Immature natural killer cell (primary cell): ENCODE results near the gene RPA1. TPM values are rescaled to one million over a fixed set of nuclear protein-coding genes. Genes with fewer than 3 reads are reported as not detected.
"Not testable (repeated sequence)": the region's sequence is repeated elsewhere in the genome, so short reads cannot be mapped to it uniquely, and the experiment has no call there.

Source experiments
- DNase-seq, 3 donors: peaks; one replicate each; pipeline ENCODE4 v3.0.0; 2022; ENCODE audit warnings: mixed read lengths in 1 of 3
- H3K27ac Mint-ChIP-seq, 6 donors: one replicate each; pipeline ENCODE4 v1.8.0; 2020; ENCODE audit warnings: mixed read lengths in 6 of 6, mild to moderate bottlenecking in 5 of 6, inconsistent platforms in 4 of 6, moderate library complexity in 3 of 6
- H3K27me3 Mint-ChIP-seq, 3 donors: one replicate each; pipeline ENCODE4 v1.8.0; 2020 to 2021; ENCODE audit warnings: low read depth in 3 of 3, mild to moderate bottlenecking in 3 of 3, mixed read lengths in 3 of 3, moderate library complexity in 3 of 3, inconsistent platforms in 1 of 3
- H3K36me3 Mint-ChIP-seq, 3 donors: one replicate each; pipeline ENCODE4 v1.8.0; 2020; ENCODE audit warnings: mixed read lengths in 3 of 3, inconsistent platforms in 2 of 3, mild to moderate bottlenecking in 2 of 3
- H3K4me1 Mint-ChIP-seq, 2 donors: one replicate each; pipeline ENCODE4 v1.8.0; 2020; ENCODE audit warnings: inconsistent platforms in 2 of 2, mild to moderate bottlenecking in 2 of 2, mixed read lengths in 2 of 2, moderate library complexity in 1 of 2
- H3K4me3 Mint-ChIP-seq, 5 donors: one replicate each; pipeline ENCODE4 v1.8.0; 2020; ENCODE audit warnings: mild to moderate bottlenecking in 5 of 5, mixed read lengths in 5 of 5, inconsistent platforms in 3 of 5, moderate library complexity in 3 of 5
- H3K9me3 Mint-ChIP-seq, 6 donors: one replicate each; pipeline ENCODE4 v1.8.0; 2020; ENCODE audit warnings: mild to moderate bottlenecking in 6 of 6, mixed read lengths in 6 of 6, inconsistent platforms in 4 of 6, moderate library complexity in 3 of 6
- polyA plus RNA-seq, 3 donors: library from polyadenylated mRNA; unstranded; fragments of 300-500 nt; fragmentation: Illumina TruSeq; gene quantifications; one replicate each; pipeline ENCODE4 v1.2.3, GENCODE V29; 2021

The RPA1 gene
- polyA plus RNA-seq, 3 donors from 2014 or later, result 82.6 to 102 (median 89.4) TPM

- Mint-ChIP-seq H3K27ac (peak overlapping the region in 3 of 6 donors; percentile 9 to 63 (median 31)), H3K27me3 (peaks cover 0 to 2% (median 0%) of the 10 kb centered on the region in 3 donors), H3K36me3 (peaks cover 25 to 36% (median 25%) of the 10 kb centered on the region in 3 donors), H3K9me3 (no peaks in the 10 kb centered on the region), H3K4me1 (peaks cover 23 to 35% of the 10 kb centered on the region in 2 donors), H3K4me3 (no peak overlapping the region)
- DNase-seq, result no peak
These were observed 43.2 kb downstream of the RPA1 start for GRCh38 chr17:1872976-1873375.

- Mint-ChIP-seq H3K4me1 (peaks cover 23 to 35% of the 10 kb centered on the region in 2 donors), H3K27me3 (peaks cover 0 to 2% (median 0%) of the 10 kb centered on the region in 3 donors), H3K27ac (peak overlapping the region in 3 of 6 donors; percentile 7 to 63 (median 52)), H3K4me3 (no peak overlapping the region), H3K36me3 (peaks cover 25 to 36% (median 25%) of the 10 kb centered on the region in 3 donors), H3K9me3 (no peaks in the 10 kb centered on the region)
- DNase-seq, result no peak
These were observed 43.6 kb downstream of the RPA1 start for GRCh38 chr17:1873418-1873817.

GRCh38 chr17:1875597-1875996 lies 45.8 kb downstream of the RPA1 start:
- peaks cover 14 to 23% of the 10 kb centered on the region in 2 donors for H3K4me1 Mint-ChIP-seq
- no peaks in the 10 kb centered on the region for H3K9me3 Mint-ChIP-seq
- H3K27ac Mint-ChIP-seq, result no peak overlapping the region
- no peak overlapping the region for H3K4me3 Mint-ChIP-seq
- H3K36me3 Mint-ChIP-seq, result peaks cover 33 to 52% (median 33%) of the 10 kb centered on the region in 3 donors
- H3K27me3 Mint-ChIP-seq, result peaks cover 0 to under 1% (median 0%) of the 10 kb centered on the region in 3 donors
- no peak for DNase-seq

- H3K27ac Mint-ChIP-seq, result no peak overlapping the region
- no peak for DNase-seq
- H3K36me3 Mint-ChIP-seq, result peaks cover 30 to 54% (median 43%) of the 10 kb centered on the region in 3 donors
- H3K4me1 Mint-ChIP-seq, result no peaks in the 10 kb centered on the region
- no peaks in the 10 kb centered on the region for H3K27me3 Mint-ChIP-seq
- no peaks in the 10 kb centered on the region for H3K9me3 Mint-ChIP-seq
- no peak overlapping the region for H3K4me3 Mint-ChIP-seq
These were observed 48.8 kb downstream of the RPA1 start for GRCh38 chr17:1878419-1879121.

- H3K4me1 Mint-ChIP-seq, result no peaks in the 10 kb centered on the region
- no peak for DNase-seq
- H3K9me3 Mint-ChIP-seq, result no peaks in the 10 kb centered on the region
- H3K27me3 Mint-ChIP-seq, result no peaks in the 10 kb centered on the region
- peak overlapping the region in 2 of 6 donors; percentile 23 to 42 for H3K27ac Mint-ChIP-seq
- no peak overlapping the region for H3K4me3 Mint-ChIP-seq
- H3K36me3 Mint-ChIP-seq, result peaks cover 42 to 63% (median 49%) of the 10 kb centered on the region in 3 donors
These were observed 51.2 kb downstream of the RPA1 start for GRCh38 chr17:1880851-1881630.

GRCh38 chr17:1882836-1883235 lies 53.0 kb downstream of the RPA1 start:
- Mint-ChIP-seq H3K4me3 (no peak overlapping the region), H3K36me3 (peaks cover 32 to 51% (median 40%) of the 10 kb centered on the region in 3 donors), H3K27ac (peak overlapping the region in 1 of 6 donors; percentile 61), H3K9me3 (no peaks in the 10 kb centered on the region), H3K4me1 (no peaks in the 10 kb centered on the region), H3K27me3 (no peaks in the 10 kb centered on the region)
- peak; percentile 19 to 34 (median 30) for DNase-seq

GRCh38 chr17:1883536-1883935 lies 53.7 kb downstream of the RPA1 start:
- H3K36me3 Mint-ChIP-seq, result peaks cover 39 to 57% (median 47%) of the 10 kb centered on the region in 3 donors
- no peak for DNase-seq
- no peaks in the 10 kb centered on the region for H3K9me3 Mint-ChIP-seq
- H3K4me1 Mint-ChIP-seq, result no peaks in the 10 kb centered on the region
- no peak overlapping the region for H3K4me3 Mint-ChIP-seq
- H3K27me3 Mint-ChIP-seq, result no peaks in the 10 kb centered on the region
- H3K27ac Mint-ChIP-seq, result no peak overlapping the region

- DNase-seq, result no peak
- Mint-ChIP-seq H3K27me3 (peaks cover 0 to 6% (median 0%) of the 10 kb centered on the region in 3 donors), H3K4me1 (peaks cover 19 to 25% of the 10 kb centered on the region in 2 donors), H3K36me3 (peaks cover 38 to 55% (median 50%) of the 10 kb centered on the region in 3 donors), H3K9me3 (no peaks in the 10 kb centered on the region), H3K27ac (peak overlapping the region in 3 of 6 donors; percentile 27 to 95 (median 38)), H3K4me3 (no peak overlapping the region)
These were observed 58.9 kb downstream of the RPA1 start for GRCh38 chr17:1888741-1889140.

- H3K27me3 Mint-ChIP-seq, result peaks cover 0 to 6% (median 0%) of the 10 kb centered on the region in 3 donors
- DNase-seq, result peak; percentile 73 to 78 (median 77)
- peaks cover 26 to 50% (median 44%) of the 10 kb centered on the region in 3 donors for H3K36me3 Mint-ChIP-seq
- H3K27ac Mint-ChIP-seq, result peak overlapping the region; percentile 93 to 97 (median 95)
- no peaks in the 10 kb centered on the region for H3K9me3 Mint-ChIP-seq
- H3K4me1 Mint-ChIP-seq, result peaks cover 22 to 25% of the 10 kb centered on the region in 2 donors
- H3K4me3 Mint-ChIP-seq, result peak overlapping the region; percentile 70 to 82 (median 72)
These were observed 61.1 kb downstream of the RPA1 start for GRCh38 chr17:1890758-1891450.

GRCh38 chr17:1894753-1895339 lies 65.0 kb downstream of the RPA1 start:
- Mint-ChIP-seq H3K27ac (no peak overlapping the region), H3K36me3 (peaks cover 25 to 64% (median 64%) of the 10 kb centered on the region in 3 donors)
- no peak for DNase-seq

GRCh38 chr17:1895479-1895878 lies 65.7 kb downstream of the RPA1 start:
- H3K27me3 Mint-ChIP-seq, H3K9me3 Mint-ChIP-seq, H3K27ac Mint-ChIP-seq, H3K4me3 Mint-ChIP-seq, DNase-seq: not testable (repeated sequence)
- H3K36me3 Mint-ChIP-seq, result peaks cover 25 to 65% (median 65%) of the 10 kb centered on the region in 3 donors
- peaks cover 19 to 25% of the 10 kb centered on the region in 2 donors for H3K4me1 Mint-ChIP-seq

More at GRCh38 chr17:1894753-1895339, 65.0 kb downstream of the RPA1 start:
- no peak overlapping the region for H3K4me3 Mint-ChIP-seq
- H3K4me1 Mint-ChIP-seq, result peaks cover 21 to 25% of the 10 kb centered on the region in 2 donors
- peaks cover 0 to 8% (median 0%) of the 10 kb centered on the region in 3 donors for H3K27me3 Mint-ChIP-seq
- H3K9me3 Mint-ChIP-seq, result no peaks in the 10 kb centered on the region

GRCh38 chr17:1896243-1897104 lies 66.7 kb downstream of the RPA1 start:
- peaks cover 0 to 2% (median 0%) of the 10 kb centered on the region in 3 donors for H3K27me3 Mint-ChIP-seq
- H3K9me3 Mint-ChIP-seq, result no peaks in the 10 kb centered on the region
- H3K4me3 Mint-ChIP-seq, result no peak overlapping the region
- H3K27ac Mint-ChIP-seq, result peak overlapping the region in 1 of 6 donors; percentile 35
- H3K4me1 Mint-ChIP-seq, result peaks cover 10 to 15% of the 10 kb centered on the region in 2 donors
- DNase-seq, result no peak
- peaks cover 25 to 59% (median 58%) of the 10 kb centered on the region in 3 donors for H3K36me3 Mint-ChIP-seq
